ENCODE measurements around the gene RASL12.

RASL12 gene

GRCh38 chr15:65069179-65069578 lies 1.4 kb upstream of the RASL12 start:
- Histone ChIP-seq H3K9ac (ENCODE audit: low read length) (no peak overlapping the region), H3K4me2 (ENCODE audit: low read depth, low read length, poor library complexity, severe bottlenecking) (no peak overlapping the region), H3K27ac (ENCODE audit: low read depth, low read length) (no peak overlapping the region), H3K79me2 (ENCODE audit: insufficient read depth, low read length) (no peaks in the 10 kb centered on the region), H3K9me2 (replicated peaks; ENCODE audit: insufficient read depth, low read length) (no peaks in the 10 kb centered on the region), H3K9me3 (ENCODE audit: insufficient read depth, low read length) (no peaks in the 10 kb centered on the region), H3K36me3 (ENCODE audit: low read length) (no peaks in the 10 kb centered on the region), H3K4me3 (ENCODE audit: insufficient read depth, low read length, poor library complexity, severe bottlenecking) (no peak overlapping the region), H3F3A (ENCODE audit: insufficient read depth) (no peaks in the 10 kb centered on the region), H4K20me1 (ENCODE audit: low read depth, low read length) (no peaks in the 10 kb centered on the region), H3K27me3 (ENCODE audit: low read length) (no peaks in the 10 kb centered on the region), H2AFZ (ENCODE audit: low read depth, low read length, severe bottlenecking) (no peak overlapping the region)
- TF ChIP-seq CTCF (IDR thresholded peaks at IDR 0.05; ENCODE audit: insufficient read depth, low read length, poor library complexity, severe bottlenecking) (no peak), EZH2phosphoT487 (conservative IDR thresholded peaks at IDR 0.05; ENCODE audit: low read length) (no peak)

GRCh38 chr15:65068403-65068788 lies 605 bp upstream of the RASL12 start:
- H3F3A ChIP-seq (ENCODE audit: insufficient read depth): no peaks in the 10 kb centered on the region
- no peaks in the 10 kb centered on the region for H3K36me3 ChIP-seq (ENCODE audit: low read length)
- no peaks in the 10 kb centered on the region for H4K20me1 ChIP-seq (ENCODE audit: low read depth, low read length)
- H3K9me3 ChIP-seq (ENCODE audit: insufficient read depth, low read length): no peaks in the 10 kb centered on the region
- H3K79me2 ChIP-seq (ENCODE audit: insufficient read depth, low read length): no peaks in the 10 kb centered on the region
- H3K27ac ChIP-seq (ENCODE audit: low read depth, low read length): no peak overlapping the region
- H3K9me2 ChIP-seq (replicated peaks; ENCODE audit: insufficient read depth, low read length): no peaks in the 10 kb centered on the region
- no peak overlapping the region for H3K9ac ChIP-seq (ENCODE audit: low read length)
- H3K4me3 ChIP-seq (ENCODE audit: insufficient read depth, low read length, poor library complexity, severe bottlenecking): no peak overlapping the region
- H2AFZ ChIP-seq (ENCODE audit: low read depth, low read length, severe bottlenecking): no peak overlapping the region
- no peak overlapping the region for H3K4me2 ChIP-seq (ENCODE audit: low read depth, low read length, poor library complexity, severe bottlenecking)
- TF ChIP-seq CTCF (IDR thresholded peaks at IDR 0.05; ENCODE audit: insufficient read depth, low read length, poor library complexity, severe bottlenecking) (no peak), EZH2phosphoT487 (conservative IDR thresholded peaks at IDR 0.05; ENCODE audit: low read length) (no peak)
- H3K27me3 ChIP-seq (ENCODE audit: low read length): no peaks in the 10 kb centered on the region

- H3K27ac ChIP-seq (ENCODE audit: low read depth, low read length): no peak overlapping the region
- H3K36me3 ChIP-seq (ENCODE audit: low read length): no peaks in the 10 kb centered on the region
- H3K9me2 ChIP-seq (replicated peaks; ENCODE audit: insufficient read depth, low read length): no peaks in the 10 kb centered on the region
- H3K4me3 ChIP-seq (ENCODE audit: insufficient read depth, low read length, poor library complexity, severe bottlenecking): no peak overlapping the region
- no peaks in the 10 kb centered on the region for H3K27me3 ChIP-seq (ENCODE audit: low read length)
- no peak overlapping the region for H2AFZ ChIP-seq (ENCODE audit: low read depth, low read length, severe bottlenecking)
- no peaks in the 10 kb centered on the region for H4K20me1 ChIP-seq (ENCODE audit: low read depth, low read length)
- H3K79me2 ChIP-seq (ENCODE audit: insufficient read depth, low read length): no peaks in the 10 kb centered on the region
- H3F3A ChIP-seq (ENCODE audit: insufficient read depth): no peaks in the 10 kb centered on the region
- H3K9me3 ChIP-seq (ENCODE audit: insufficient read depth, low read length): no peaks in the 10 kb centered on the region
- no peak overlapping the region for H3K4me2 ChIP-seq (ENCODE audit: low read depth, low read length, poor library complexity, severe bottlenecking)
- H3K9ac ChIP-seq (ENCODE audit: low read length): no peak overlapping the region
- no peak for TF ChIP-seq EZH2phosphoT487 (conservative IDR thresholded peaks at IDR 0.05; ENCODE audit: low read length)
- TF ChIP-seq CTCF (IDR thresholded peaks at IDR 0.05; ENCODE audit: insufficient read depth, low read length, poor library complexity, severe bottlenecking): no peak
Measured at GRCh38 chr15:65067317-65067644, 510 bp downstream of the RASL12 start.
